ENCODE results near the gene C5orf58. TPM values are rescaled to one million over a fixed set of nuclear protein-coding genes. Genes with fewer than 3 reads are reported as not detected.

C5orf58 gene
- total and polyA plus RNA-seq, 9 donors, result 0.36 TPM; not detected in 8

DNA sequence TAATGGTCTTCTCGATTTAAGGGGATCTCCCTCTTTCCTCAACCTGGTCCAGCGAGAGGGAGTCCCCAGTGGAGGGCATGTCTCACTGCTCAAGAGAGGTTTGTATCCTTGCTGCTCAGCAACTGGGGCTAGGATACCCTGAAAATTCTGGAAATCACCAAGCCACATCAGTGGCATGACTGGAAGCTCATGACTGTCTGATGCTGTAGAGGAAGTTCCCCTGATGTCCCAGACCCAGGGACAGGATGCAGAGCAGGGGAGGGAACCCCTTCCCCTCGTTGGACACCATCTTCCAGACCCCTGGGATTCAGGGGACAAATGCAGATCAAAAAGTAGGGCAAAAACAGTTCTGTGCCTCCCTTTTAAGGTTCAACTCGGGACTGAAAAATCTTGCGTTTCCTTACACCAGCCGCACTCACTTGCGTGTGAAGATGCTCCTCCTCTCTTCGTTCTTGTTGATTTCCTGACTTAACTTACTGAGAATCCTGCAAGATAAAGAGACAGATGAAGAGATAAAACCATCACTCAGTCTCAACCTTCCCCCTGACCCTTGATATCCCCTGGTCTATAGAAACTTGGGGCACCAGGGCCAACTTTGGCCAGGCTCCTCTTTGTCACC, 42.7 kb downstream of the C5orf58 start:
- intact Hi-C loops (cut with DNase I), result no loop called here
- H3K4me1 ChIP-seq (ENCODE audit: insufficient read depth), result peaks cover 6% of the 10 kb centered on the region
- 87 to 92% (median 88%) methylated on average over 8 of the region's 8 CpGs for WGBS, 3 donors
- no peaks in the 10 kb centered on the region for H3K9me3 ChIP-seq
- no peak for DNase-seq
- H3K36me3 ChIP-seq, result no peaks in the 10 kb centered on the region
- no peak overlapping the region for H3K4me3 ChIP-seq
- no peaks in the 10 kb centered on the region for H3K27me3 ChIP-seq
- peak overlapping the region in 1 of 2 donors; percentile 12 for H3K27ac ChIP-seq
- no peak for TF ChIP-seq POLR2A (IDR thresholded peaks at IDR 0.05)
- no peak for TF ChIP-seq EP300 (IDR thresholded peaks at IDR 0.05)
- TF ChIP-seq, protein P1, sequence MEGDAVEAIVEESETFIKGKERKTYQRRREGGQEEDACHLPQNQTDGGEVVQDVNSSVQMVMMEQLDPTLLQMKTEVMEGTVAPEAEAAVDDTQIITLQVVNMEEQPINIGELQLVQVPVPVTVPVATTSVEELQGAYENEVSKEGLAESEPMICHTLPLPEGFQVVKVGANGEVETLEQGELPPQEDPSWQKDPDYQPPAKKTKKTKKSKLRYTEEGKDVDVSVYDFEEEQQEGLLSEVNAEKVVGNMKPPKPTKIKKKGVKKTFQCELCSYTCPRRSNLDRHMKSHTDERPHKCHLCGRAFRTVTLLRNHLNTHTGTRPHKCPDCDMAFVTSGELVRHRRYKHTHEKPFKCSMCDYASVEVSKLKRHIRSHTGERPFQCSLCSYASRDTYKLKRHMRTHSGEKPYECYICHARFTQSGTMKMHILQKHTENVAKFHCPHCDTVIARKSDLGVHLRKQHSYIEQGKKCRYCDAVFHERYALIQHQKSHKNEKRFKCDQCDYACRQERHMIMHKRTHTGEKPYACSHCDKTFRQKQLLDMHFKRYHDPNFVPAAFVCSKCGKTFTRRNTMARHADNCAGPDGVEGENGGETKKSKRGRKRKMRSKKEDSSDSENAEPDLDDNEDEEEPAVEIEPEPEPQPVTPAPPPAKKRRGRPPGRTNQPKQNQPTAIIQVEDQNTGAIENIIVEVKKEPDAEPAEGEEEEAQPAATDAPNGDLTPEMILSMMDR (IDR thresholded peaks at IDR 0.05), result no peak

DNA sequence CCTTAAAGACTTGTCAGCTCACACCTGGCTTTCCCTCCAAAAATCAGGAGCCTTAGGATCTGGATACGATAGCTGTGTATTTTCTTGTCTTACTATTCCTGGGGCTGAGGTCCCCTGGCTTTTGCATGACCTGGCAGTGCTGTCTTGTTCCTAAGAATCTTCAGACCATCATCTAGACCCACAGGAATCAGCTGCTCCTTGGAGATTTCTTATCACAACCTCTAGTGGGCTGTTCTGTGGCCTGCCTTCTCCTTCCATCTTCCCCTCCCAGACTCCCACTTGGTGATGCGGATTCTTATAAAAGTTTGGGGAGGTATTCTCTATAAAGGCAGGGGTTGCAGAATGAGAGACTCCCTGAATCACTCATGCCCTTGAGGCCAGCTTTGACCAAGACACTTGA, 43.4 kb downstream of the C5orf58 start:
- H3K27me3 ChIP-seq, result no peaks in the 10 kb centered on the region
- intact Hi-C loops (cut with DNase I), result no loop called here
- peaks cover 6% of the 10 kb centered on the region for H3K4me1 ChIP-seq (ENCODE audit: insufficient read depth)
- H3K9me3 ChIP-seq, result no peaks in the 10 kb centered on the region
- no peaks in the 10 kb centered on the region for H3K36me3 ChIP-seq
- TF ChIP-seq POLR2A (IDR thresholded peaks at IDR 0.05), result no peak
- TF ChIP-seq, protein P1 (IDR thresholded peaks at IDR 0.05), result no peak
- TF ChIP-seq EP300 (IDR thresholded peaks at IDR 0.05), result no peak
- no peak overlapping the region for H3K27ac ChIP-seq
- H3K4me3 ChIP-seq, result no peak overlapping the region
- DNase-seq, result no peak
- WGBS, 3 donors, result 97 to 98% (median 97%) methylated on average over 2 of the region's 2 CpGs

DNA sequence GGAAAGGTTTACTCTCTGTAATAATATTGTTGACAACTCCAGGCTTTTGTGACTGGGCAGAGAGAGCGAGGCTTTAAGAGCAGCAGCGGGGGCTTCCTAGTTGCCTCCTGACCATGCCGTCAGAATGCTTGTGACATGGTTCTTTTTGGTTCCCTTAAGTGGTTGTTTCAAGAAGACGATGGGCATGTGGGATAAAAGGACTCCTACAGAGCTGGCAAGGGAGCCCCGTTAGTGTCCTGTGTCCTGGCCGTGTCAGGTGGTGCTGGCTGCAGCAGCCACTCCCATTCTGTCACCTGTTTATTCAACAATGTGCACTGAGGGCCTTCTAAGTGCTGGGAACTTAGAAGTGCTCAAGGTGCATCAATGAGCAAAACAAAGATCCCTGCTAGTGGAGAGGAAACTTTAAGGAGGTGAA, 45.1 kb downstream of the C5orf58 start:
- Histone ChIP-seq H3K9me3 (no peaks in the 10 kb centered on the region), H3K36me3 (no peaks in the 10 kb centered on the region), H3K27ac (no peak overlapping the region), H3K27me3 (no peaks in the 10 kb centered on the region), H3K4me3 (no peak overlapping the region), H3K4me1 (ENCODE audit: insufficient read depth) (peaks cover 4% of the 10 kb centered on the region)
- TF ChIP-seq EP300 (IDR thresholded peaks at IDR 0.05), result no peak
- TF ChIP-seq POLR2A (IDR thresholded peaks at IDR 0.05), result no peak
- TF ChIP-seq, protein P1 (IDR thresholded peaks at IDR 0.05), result no peak
- intact Hi-C loops (cut with DNase I), result no loop called here
- no peak for DNase-seq
- WGBS, 3 donors, result 77 to 83% (median 82%) methylated on average over 6 of the region's 6 CpGs

DNA sequence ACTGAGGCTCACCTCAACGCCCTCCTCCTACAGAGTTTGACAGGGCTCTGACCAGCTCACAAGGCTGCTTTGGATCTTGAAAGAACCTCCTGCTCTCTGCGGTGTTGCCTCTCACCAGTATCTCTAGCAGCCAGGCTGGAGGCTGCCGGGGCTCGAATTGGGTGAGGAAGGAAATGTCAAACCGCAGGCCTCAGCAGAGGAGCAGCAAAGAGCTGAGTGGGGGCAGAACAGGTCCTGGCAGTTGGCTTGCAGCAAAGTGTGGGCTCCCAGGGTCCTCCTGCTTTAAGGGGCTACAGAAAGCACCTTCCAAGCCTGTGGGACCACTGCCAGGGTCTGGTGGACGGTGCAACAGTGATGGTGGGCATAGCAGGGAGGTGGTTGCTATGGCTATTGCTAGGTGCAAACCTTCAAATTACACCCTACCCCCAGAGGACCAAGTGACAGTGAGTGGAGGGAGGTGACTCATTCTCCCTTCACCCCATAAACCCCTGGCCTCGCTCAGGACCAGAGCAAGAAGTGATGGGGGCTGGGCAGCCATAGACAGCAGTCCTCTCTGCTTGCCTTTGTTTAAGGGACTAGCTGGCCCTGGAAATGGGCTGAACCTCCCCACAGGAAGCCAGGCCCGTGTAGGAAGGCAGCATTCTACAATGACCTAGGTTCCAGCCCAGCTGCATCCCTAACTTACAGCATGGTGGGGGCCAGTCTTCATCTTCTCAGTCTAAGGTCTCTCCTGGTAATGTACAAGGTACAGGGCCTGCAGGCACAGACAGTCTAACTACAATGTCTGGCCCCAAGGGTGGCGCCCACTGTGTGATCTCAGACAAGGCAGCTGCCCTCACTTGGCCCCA, 46.0 kb downstream of the C5orf58 start:
- H3K27me3 ChIP-seq, result no peaks in the 10 kb centered on the region
- intact Hi-C loops (cut with DNase I), result no loop called here
- WGBS, 3 donors, result 73 to 79% (median 78%) methylated on average over 9 of the region's 9 CpGs
- TF ChIP-seq, protein P1 (IDR thresholded peaks at IDR 0.05), result no peak
- TF ChIP-seq EP300 (IDR thresholded peaks at IDR 0.05) (no peak), POLR2A (IDR thresholded peaks at IDR 0.05) (no peak)
- no peak overlapping the region for H3K27ac ChIP-seq
- no peak for DNase-seq
- H3K9me3 ChIP-seq, result no peaks in the 10 kb centered on the region
- H3K36me3 ChIP-seq, result no peaks in the 10 kb centered on the region
- no peak overlapping the region for H3K4me3 ChIP-seq
- H3K4me1 ChIP-seq (ENCODE audit: insufficient read depth), result peaks cover 4% of the 10 kb centered on the region
